Neutrophil (primary cell): ENCODE results near the gene CHD2.
A peak's percentile ranks its signal among the peaks of the same experiment; 100 is the strongest.

Experiments
- H3K27ac ChIP-seq: fragments of 200-600 bp; sonication (generic); 2 replicates; pipeline ENCODE4 v1.5.1; 2016; ENCODE audit warnings: mild to moderate bottlenecking, moderate library complexity
- H3K27me3 ChIP-seq: fragments of 200-600 bp; sonication (generic); 2 replicates; pipeline ENCODE4 v1.6.0; 2016; ENCODE audit warnings: mild to moderate bottlenecking
- H3K36me3 ChIP-seq: fragments of 200-600 bp; sonication (generic); 2 replicates; pipeline ENCODE4 v1.5.1; 2017
- H3K4me1 ChIP-seq, 2 experiments: fragments of 200-600 bp in 1 of 2; sonication (generic) in 1 of 2; 1 replicate in 1 of 2; 2 replicates in 1 of 2; pipeline versions ENCODE4 v1.5.1 to v1.6.1; 2013 to 2016; ENCODE audit warnings: low read depth in 1 of 2, low read length in 1 of 2, mild to moderate bottlenecking in 1 of 2, moderate library complexity in 1 of 2; ENCODE audit not compliant: control insufficient read depth in 1 of 2, insufficient read depth in 1 of 2
- H3K4me3 ChIP-seq, 2 experiments: fragments of 200-600 bp in 1 of 2; sonication (generic) in 1 of 2; 1 replicate in 1 of 2; 2 replicates in 1 of 2; pipeline ENCODE4 v1.5.1; 2013 to 2016; ENCODE audit warnings: low read depth in 1 of 2, low read length in 1 of 2, mild to moderate bottlenecking in 1 of 2, moderate library complexity in 1 of 2
- H3K9me3 ChIP-seq: fragments of 200-600 bp; sonication (generic); 2 replicates; pipeline ENCODE4 v1.5.1; 2016
- TF ChIP-seq, protein P1 (sequence below): fragments of 200-600 bp; sonication (generic); IDR thresholded peaks from 2 replicates; pipeline ENCODE4 v1.5.1; 2016; ENCODE audit warnings: antibody characterized with exemption

CHD2 gene

DNA sequence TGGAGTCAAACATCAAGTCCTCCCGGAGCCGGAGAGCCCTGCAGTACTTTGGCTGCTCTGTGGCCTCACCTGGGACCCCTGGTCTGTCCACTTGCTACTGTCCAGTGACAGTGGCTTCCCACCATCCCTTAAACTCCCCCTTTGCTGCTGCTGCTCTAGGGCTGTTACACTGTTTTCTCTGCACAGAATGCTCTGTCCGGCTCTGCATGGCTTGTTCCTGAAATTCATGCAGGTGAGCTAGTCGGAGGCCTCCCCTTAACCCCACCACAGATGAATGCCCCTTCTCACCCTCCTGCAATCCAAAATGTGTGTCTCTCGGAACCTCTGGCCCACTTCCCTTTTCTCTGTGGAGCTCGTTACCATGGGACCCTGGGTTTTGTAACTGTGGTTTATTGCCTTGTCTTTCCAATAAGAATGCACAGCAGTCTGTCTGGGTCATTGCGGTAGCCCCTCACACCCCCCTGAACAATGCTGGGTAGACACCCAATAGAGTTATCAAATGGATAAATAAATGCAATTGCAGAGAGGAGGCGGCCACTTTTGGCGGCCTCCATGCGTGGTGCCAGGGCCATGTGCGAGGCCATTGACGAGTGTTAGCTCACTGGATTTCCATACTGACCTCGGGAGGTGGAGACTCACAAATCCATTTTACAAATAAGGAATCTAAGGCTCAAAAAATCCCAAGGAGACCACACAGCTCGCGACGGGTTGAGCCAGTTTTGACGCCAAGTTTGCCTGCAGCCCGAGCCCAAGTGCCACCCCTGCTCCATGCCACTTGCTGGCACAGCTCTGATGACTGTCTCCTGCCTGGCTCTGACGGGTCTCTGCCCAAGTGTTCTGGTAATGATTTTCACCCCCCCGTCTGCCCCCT, 140.4 kb downstream of the CHD2 start:
- Histone ChIP-seq H3K27me3 (no peaks in the 10 kb centered on the region), H3K4me3 (peak overlapping the region in 1 of 2 experiments; percentile 33), H3K4me1 (peaks cover 19 to 61% of the 10 kb centered on the region in 2 experiments), H3K36me3 (no peaks in the 10 kb centered on the region), H3K9me3 (no peaks in the 10 kb centered on the region), H3K27ac (peak overlapping the region; percentile 47)
- TF ChIP-seq, protein P1, sequence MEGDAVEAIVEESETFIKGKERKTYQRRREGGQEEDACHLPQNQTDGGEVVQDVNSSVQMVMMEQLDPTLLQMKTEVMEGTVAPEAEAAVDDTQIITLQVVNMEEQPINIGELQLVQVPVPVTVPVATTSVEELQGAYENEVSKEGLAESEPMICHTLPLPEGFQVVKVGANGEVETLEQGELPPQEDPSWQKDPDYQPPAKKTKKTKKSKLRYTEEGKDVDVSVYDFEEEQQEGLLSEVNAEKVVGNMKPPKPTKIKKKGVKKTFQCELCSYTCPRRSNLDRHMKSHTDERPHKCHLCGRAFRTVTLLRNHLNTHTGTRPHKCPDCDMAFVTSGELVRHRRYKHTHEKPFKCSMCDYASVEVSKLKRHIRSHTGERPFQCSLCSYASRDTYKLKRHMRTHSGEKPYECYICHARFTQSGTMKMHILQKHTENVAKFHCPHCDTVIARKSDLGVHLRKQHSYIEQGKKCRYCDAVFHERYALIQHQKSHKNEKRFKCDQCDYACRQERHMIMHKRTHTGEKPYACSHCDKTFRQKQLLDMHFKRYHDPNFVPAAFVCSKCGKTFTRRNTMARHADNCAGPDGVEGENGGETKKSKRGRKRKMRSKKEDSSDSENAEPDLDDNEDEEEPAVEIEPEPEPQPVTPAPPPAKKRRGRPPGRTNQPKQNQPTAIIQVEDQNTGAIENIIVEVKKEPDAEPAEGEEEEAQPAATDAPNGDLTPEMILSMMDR: no peak

DNA sequence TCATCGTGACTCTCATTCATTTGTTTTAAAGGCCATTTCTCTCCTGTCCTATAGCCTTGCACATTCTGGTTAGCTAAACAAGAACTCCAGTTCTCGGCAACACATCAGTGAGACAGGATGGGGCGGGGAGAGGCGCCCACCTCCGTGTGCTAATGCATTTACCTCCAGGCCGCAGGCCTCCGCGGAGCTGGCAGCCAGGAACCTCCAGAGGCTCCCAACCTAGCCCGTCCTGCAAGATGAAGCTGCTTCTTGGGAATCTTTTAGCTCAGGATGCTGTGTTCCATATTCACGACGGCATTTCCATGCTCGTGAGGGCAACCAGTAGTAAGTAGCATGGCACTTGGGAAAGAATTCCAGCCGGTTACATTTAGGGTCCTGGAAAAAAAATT, 141.0 kb downstream of the CHD2 start:
- TF ChIP-seq, protein P1: no peak
- Histone ChIP-seq H3K36me3 (no peaks in the 10 kb centered on the region), H3K27ac (no peak overlapping the region), H3K27me3 (no peaks in the 10 kb centered on the region), H3K4me1 (peaks cover 16 to 54% of the 10 kb centered on the region in 2 experiments), H3K9me3 (no peaks in the 10 kb centered on the region), H3K4me3 (no peak overlapping the region)

DNA sequence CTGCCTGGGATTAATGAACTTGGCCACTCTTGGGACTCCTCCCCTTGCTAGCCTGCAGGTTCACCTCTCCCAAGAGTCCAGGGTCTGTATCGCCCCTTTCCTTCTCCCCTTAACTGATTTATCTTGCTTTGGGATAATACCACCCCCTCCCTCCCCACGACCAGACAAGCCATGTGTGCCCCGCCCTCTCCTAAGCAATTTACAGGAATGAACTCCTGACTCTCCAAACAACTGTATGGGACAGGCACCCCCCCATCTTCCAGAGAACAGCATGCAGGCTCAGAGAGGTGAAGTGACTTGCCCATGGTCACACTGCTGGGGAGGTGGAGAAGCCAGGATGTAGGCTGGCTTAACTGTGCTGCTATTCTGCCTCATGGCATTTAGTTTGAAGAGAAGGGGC, 142.1 kb downstream of the CHD2 start:
- Histone ChIP-seq H3K27me3 (no peaks in the 10 kb centered on the region), H3K27ac (no peak overlapping the region), H3K4me3 (no peak overlapping the region), H3K4me1 (peaks cover 6 to 44% of the 10 kb centered on the region in 2 experiments), H3K9me3 (no peaks in the 10 kb centered on the region), H3K36me3 (no peaks in the 10 kb centered on the region)
- TF ChIP-seq, protein P1: no peak

DNA sequence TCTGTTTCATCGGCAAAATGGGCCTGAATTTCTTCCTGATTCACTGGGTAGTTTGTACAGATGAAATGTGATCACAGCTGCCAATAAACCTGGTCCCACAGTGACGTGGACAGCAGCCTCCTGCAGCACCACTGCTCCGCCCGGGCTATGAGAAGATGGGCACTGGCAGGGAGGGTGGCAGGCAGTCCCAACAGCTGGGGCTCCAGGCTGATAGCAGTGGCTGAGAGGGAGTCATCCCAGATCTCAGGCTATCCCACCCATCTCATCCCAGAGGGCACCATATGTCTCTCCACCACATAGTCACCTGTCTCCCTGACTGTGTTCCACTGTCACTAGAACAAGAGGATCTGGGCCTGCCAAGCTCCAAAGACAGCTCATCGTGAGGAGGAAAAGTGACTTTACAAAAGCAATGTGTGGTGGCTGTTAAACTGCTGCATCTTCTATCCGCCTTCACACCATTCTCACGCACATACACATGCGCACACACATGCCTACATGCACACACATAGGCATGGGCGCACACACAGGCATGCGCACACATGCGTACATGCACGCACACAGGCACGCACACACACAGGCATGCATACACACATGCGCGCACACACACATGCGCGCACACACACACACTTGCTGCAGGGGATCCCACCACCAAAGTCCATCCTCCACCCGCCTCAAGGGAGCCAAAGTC, 142.7 kb downstream of the CHD2 start:
- peaks cover 3 to 43% of the 10 kb centered on the region in 2 experiments for H3K4me1 ChIP-seq
- TF ChIP-seq, protein P1: no peak
- H3K4me3 ChIP-seq: no peak overlapping the region
- H3K27me3 ChIP-seq: peaks cover 4% of the 10 kb centered on the region
- H3K9me3 ChIP-seq: no peaks in the 10 kb centered on the region
- no peak overlapping the region for H3K27ac ChIP-seq
- no peaks in the 10 kb centered on the region for H3K36me3 ChIP-seq

DNA sequence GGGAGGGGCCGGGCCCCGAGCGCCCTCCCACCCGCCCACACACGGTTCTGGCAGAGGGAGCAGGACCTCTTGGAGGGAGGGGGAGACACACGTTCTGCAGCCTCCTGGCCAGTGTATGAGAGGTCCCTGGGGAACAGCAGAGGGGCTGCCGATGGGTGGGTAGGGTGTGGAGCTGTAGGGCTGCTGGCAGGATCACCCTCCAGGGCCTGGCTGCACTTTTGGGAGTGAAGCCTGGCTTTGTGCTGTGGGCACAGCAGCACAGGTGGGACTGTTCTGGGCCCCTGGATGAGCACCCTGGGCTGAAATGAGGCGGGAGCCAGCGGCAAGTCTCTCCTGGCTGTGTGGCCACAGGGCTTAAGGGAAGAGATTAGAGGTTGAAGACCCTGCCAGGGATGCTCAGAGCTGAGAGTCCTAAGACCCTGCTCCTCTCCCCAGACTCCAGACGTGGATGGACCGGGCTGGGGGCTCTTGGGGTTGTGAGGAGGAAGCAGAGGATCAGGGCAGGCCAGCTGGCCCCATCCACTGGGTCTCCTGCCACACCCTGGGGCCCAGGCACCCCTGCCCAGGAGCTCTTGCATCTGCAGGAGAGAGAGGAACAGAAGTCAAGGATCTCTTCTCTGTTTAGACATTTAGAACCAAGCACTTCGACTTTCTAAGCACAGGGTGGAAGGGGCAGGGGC, 143.6 kb downstream of the CHD2 start:
- H3K9me3 ChIP-seq: no peaks in the 10 kb centered on the region
- no peak overlapping the region for H3K4me3 ChIP-seq
- peaks cover 13% of the 10 kb centered on the region for H3K27me3 ChIP-seq
- H3K4me1 ChIP-seq: peaks cover 3 to 47% of the 10 kb centered on the region in 2 experiments
- TF ChIP-seq, protein P1: no peak
- H3K27ac ChIP-seq: no peak overlapping the region
- H3K36me3 ChIP-seq: no peaks in the 10 kb centered on the region
